Neutrophil (primary cell): ENCODE measurements around the gene LENG1.

Experiments
- H3K27ac ChIP-seq: fragments of 200-600 bp; sonication (generic); 2 replicates; pipeline ENCODE4 v1.5.1; 2016; ENCODE audit warnings: mild to moderate bottlenecking, moderate library complexity
- H3K27me3 ChIP-seq: fragments of 200-600 bp; sonication (generic); 2 replicates; pipeline ENCODE4 v1.6.0; 2016; ENCODE audit warnings: mild to moderate bottlenecking
- H3K36me3 ChIP-seq: fragments of 200-600 bp; sonication (generic); 2 replicates; pipeline ENCODE4 v1.5.1; 2017
- H3K4me1 ChIP-seq, 2 experiments: fragments of 200-600 bp in 1 of 2; sonication (generic) in 1 of 2; 1 replicate in 1 of 2; 2 replicates in 1 of 2; pipeline versions ENCODE4 v1.5.1 to v1.6.1; 2013 to 2016; ENCODE audit warnings: low read depth in 1 of 2, low read length in 1 of 2, mild to moderate bottlenecking in 1 of 2, moderate library complexity in 1 of 2; ENCODE audit not compliant: control insufficient read depth in 1 of 2, insufficient read depth in 1 of 2
- H3K4me3 ChIP-seq, 2 experiments: fragments of 200-600 bp in 1 of 2; sonication (generic) in 1 of 2; 1 replicate in 1 of 2; 2 replicates in 1 of 2; pipeline ENCODE4 v1.5.1; 2013 to 2016; ENCODE audit warnings: low read depth in 1 of 2, low read length in 1 of 2, mild to moderate bottlenecking in 1 of 2, moderate library complexity in 1 of 2
- H3K9me3 ChIP-seq: fragments of 200-600 bp; sonication (generic); 2 replicates; pipeline ENCODE4 v1.5.1; 2016
- CTCF ChIP-seq: fragments of 200-600 bp; sonication (generic); IDR thresholded peaks from 2 replicates; pipeline ENCODE4 v1.5.1; 2016; ENCODE audit warnings: antibody characterized with exemption

The LENG1 gene

DNA sequence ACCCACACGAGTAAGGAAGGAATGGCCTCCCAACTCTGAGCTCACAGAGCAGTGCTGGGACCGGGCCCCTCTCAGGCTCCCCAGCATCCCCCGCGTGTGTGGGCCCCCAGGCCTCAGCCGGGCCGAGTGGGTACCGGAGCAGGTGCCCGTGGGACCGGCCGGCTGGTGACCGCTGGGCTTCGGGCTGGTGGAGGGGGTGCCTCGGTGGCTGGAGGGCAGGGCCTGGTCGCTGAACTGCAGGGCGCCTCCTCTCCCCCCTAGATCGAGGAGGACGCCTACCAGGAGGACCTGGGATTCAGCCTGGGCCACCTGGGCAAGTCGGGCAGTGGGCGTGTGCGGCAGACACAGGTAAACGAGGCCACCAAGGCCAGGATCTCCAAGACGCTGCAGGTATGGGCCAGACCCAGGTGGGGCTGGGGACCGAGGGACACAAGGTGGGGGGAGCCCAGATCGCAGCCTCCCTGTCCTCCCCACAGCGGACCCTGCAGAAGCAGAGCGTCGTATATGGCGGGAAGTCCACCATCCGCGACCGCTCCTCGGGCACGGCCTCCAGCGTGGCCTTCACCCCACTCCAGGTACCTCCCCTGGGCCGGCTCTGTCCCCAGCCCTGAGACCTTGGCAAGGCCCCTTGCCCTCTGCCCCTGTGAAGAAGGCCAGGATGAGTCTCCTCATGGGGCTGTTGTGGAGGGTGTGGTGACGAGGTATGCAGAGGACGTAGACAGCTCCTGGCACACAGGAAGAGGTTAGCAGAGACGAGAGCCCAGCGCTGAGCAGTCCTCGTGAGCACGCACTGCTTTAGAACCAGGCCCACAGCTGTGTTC lies 30.5 kb downstream of the LENG1 start:
- no peak for TF ChIP-seq CTCF
- no peaks in the 10 kb centered on the region for H3K9me3 ChIP-seq
- H3K27ac ChIP-seq, result no peak overlapping the region
- no peaks in the 10 kb centered on the region for H3K4me1 ChIP-seq
- H3K27me3 ChIP-seq, result no peaks in the 10 kb centered on the region
- peaks cover 82% of the 10 kb centered on the region for H3K36me3 ChIP-seq
- no peak overlapping the region for H3K4me3 ChIP-seq

DNA sequence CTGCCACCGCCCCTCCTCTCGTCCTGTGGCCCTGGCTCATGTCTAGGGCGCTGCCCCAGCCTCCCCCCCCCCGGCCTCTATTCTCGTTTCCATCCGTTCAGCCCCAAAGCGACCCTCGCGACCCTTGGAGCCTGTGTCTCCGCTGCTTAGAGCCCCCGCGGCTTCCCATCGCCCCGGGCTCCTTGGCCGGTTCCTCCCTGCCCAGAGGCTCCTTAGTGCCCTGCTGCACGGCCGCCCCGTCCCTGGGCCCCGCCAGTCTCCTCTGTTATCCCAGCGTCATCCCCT lies 31.1 kb downstream of the LENG1 start:
- no peaks in the 10 kb centered on the region for H3K4me1 ChIP-seq
- H3K9me3 ChIP-seq, result no peaks in the 10 kb centered on the region
- H3K36me3 ChIP-seq, result peaks cover 88% of the 10 kb centered on the region
- no peak overlapping the region for H3K27ac ChIP-seq
- TF ChIP-seq CTCF, result no peak
- H3K4me3 ChIP-seq, result no peak overlapping the region
- H3K27me3 ChIP-seq, result no peaks in the 10 kb centered on the region

DNA sequence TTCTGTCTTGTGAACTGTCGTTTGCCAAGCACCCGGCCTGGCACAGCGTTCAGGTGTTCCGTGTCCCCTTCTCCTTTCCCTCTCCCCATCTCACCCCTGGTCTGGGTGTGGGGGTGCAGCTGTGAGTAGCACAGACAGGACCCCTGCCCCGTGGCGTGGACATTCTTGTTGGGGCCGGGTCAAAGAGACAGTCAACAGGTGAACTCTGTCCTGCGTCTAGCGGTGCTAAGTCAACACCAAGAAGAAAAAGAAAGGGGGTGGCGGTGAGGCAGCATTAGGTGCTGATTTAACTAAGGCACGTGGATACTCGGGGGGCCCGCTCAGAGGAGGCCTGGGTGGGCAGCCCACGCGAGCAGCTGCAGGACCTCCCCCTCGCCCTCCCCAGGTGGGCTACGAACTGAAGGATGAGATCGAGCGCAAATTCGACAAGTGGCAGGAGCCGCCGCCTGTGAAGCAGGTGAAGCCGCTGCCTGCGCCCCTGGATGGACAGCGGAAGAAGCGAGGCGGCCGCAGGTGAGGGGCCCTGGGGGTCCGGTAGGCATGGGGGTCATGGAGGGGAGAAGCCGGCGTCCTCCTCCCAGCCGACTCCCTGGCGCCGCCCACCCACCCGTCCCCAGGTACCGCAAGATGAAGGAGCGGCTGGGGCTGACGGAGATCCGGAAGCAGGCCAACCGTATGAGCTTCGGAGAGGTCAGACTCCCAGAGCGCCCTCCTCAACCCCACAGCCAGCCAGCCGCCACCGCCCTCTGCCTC lies 31.7 kb downstream of the LENG1 start:
- no peak for TF ChIP-seq CTCF
- peaks cover 90% of the 10 kb centered on the region for H3K36me3 ChIP-seq
- H3K4me3 ChIP-seq, result no peak overlapping the region
- H3K4me1 ChIP-seq, result no peaks in the 10 kb centered on the region
- no peaks in the 10 kb centered on the region for H3K9me3 ChIP-seq
- H3K27ac ChIP-seq, result no peak overlapping the region
- no peaks in the 10 kb centered on the region for H3K27me3 ChIP-seq

- no peaks in the 10 kb centered on the region for H3K4me1 ChIP-seq
- TF ChIP-seq CTCF, result no peak
- H3K27me3 ChIP-seq, result no peaks in the 10 kb centered on the region
- H3K27ac ChIP-seq, result no peak overlapping the region
- H3K9me3 ChIP-seq, result no peaks in the 10 kb centered on the region
- no peak overlapping the region for H3K4me3 ChIP-seq
- H3K36me3 ChIP-seq, result peaks cover 92% of the 10 kb centered on the region
Measured at GRCh38 chr19:54125713-54126112, 33.8 kb downstream of the LENG1 start.

GRCh38 chr19:54124393-54124792 lies 35.1 kb downstream of the LENG1 start:
- H3K4me1 ChIP-seq, result no peaks in the 10 kb centered on the region
- no peaks in the 10 kb centered on the region for H3K9me3 ChIP-seq
- no peak for TF ChIP-seq CTCF
- no peak overlapping the region for H3K27ac ChIP-seq
- H3K27me3 ChIP-seq, result no peaks in the 10 kb centered on the region
- no peak overlapping the region for H3K4me3 ChIP-seq
- peaks cover 97% of the 10 kb centered on the region for H3K36me3 ChIP-seq
